Prostate gland (tissue), 2 donors: ENCODE data around the gene VAPA.

ENCODE experiments used
- POLR2A ChIP-seq: fragments of 450-650 bp; IDR thresholded peaks from one replicate; pipeline ENCODE4 v1.6.1; 2016; ENCODE audit warnings: antibody characterized with exemption, mild to moderate bottlenecking
- POLR2AphosphoS5 ChIP-seq: sonication (generic); formaldehyde crosslinking; IDR thresholded peaks from one replicate; pipeline ENCODE4 v1.6.1; 2017; ENCODE audit warnings: antibody characterized with exemption
- TF ChIP-seq, protein P1 (sequence below), 4 experiments: fragments of 200-600 bp in 2 of 4; fragments of 450-650 bp in 2 of 4; sonication (generic) in 2 of 4; IDR thresholded peaks; 1 replicate in 3 of 4; 2 replicates in 1 of 4; pipeline ENCODE4 v1.5.1; 2016 to 2019; ENCODE audit warnings: antibody characterized with exemption in 4 of 4, mild to moderate bottlenecking in 2 of 4, moderate library complexity in 2 of 4

DNA sequence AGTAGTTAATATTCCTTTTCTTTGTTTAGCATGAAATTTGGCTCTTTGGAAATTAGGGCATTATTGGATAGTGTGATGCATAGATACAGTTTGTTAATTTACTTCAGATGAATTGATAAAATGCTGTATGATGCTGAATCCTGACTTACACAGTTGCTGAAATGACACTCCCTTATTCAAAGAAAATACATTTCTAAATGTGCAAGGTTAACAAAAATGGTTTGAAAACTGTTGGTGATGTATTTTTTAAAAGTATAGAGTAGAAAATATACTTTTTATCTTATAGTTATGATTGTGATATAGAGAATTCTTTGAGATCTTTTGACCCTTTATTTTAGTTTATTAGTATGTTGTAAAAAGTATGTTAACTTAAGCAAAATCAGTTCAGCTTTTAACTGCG, 27.8 kb downstream of the VAPA start:
- TF ChIP-seq POLR2A (no peak), POLR2AphosphoS5 (no peak)
- TF ChIP-seq, protein P1, sequence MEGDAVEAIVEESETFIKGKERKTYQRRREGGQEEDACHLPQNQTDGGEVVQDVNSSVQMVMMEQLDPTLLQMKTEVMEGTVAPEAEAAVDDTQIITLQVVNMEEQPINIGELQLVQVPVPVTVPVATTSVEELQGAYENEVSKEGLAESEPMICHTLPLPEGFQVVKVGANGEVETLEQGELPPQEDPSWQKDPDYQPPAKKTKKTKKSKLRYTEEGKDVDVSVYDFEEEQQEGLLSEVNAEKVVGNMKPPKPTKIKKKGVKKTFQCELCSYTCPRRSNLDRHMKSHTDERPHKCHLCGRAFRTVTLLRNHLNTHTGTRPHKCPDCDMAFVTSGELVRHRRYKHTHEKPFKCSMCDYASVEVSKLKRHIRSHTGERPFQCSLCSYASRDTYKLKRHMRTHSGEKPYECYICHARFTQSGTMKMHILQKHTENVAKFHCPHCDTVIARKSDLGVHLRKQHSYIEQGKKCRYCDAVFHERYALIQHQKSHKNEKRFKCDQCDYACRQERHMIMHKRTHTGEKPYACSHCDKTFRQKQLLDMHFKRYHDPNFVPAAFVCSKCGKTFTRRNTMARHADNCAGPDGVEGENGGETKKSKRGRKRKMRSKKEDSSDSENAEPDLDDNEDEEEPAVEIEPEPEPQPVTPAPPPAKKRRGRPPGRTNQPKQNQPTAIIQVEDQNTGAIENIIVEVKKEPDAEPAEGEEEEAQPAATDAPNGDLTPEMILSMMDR (IDR thresholded peaks at IDR 0.05) = no peak
